ENCODE data around the gene OSER1.

OSER1 gene

GRCh38 chr20:44173116-44173515 is 37.5 kb downstream of the OSER1 start (continued):
- TF ChIP-seq ZNF670 (tag by site-specific recombination; IDR thresholded peaks at IDR 0.05; ENCODE audit: low read depth) (no peak), ZNF654 (tag by site-specific recombination; IDR thresholded peaks at IDR 0.05; ENCODE audit: low read depth) (no peak)

- Histone ChIP-seq H3K9me3 (ENCODE audit: control insufficient read depth, insufficient read depth, low read depth, low read length) (no peaks in the 10 kb centered on the region), H3K4me1 (ENCODE audit: control insufficient read depth, insufficient read depth, low read length) (no peaks in the 10 kb centered on the region), H3K27ac (ENCODE audit: extremely low read depth, low read depth, low read length) (no peak overlapping the region), H3K4me3 (ENCODE audit: low read depth, low read length) (no peak overlapping the region), H3K36me3 (ENCODE audit: control insufficient read depth in 2 of 2, insufficient read depth in 1 of 2, low read length in 2 of 2) (no peaks in the 10 kb centered on the region)
- TF ChIP-seq HOXD13 (CRISPR knock-in tag; IDR thresholded peaks at IDR 0.05; ENCODE audit: borderline replicate concordance) (no peak), ZBTB21 (tag by site-specific recombination; IDR thresholded peaks at IDR 0.05) (no peak), ZFP3 (tag by site-specific recombination; IDR thresholded peaks at IDR 0.05; ENCODE audit: low read depth) (no peak), ZNF184 (tag by site-specific recombination; IDR thresholded peaks at IDR 0.05) (no peak), ZNF529 (tag by site-specific recombination; IDR thresholded peaks at IDR 0.05; ENCODE audit: insufficient replicate concordance) (no peak)
- ChIA-PET POLR2A (no interaction called here), CTCF (interaction anchor here (0.6 to 1.5 kb wide), 2 partner anchors 18 to 55 kb away, joined by 4 to 5 read pairs; no protein-coding TSS in a partner anchor)
These were observed 38.0 kb downstream of the OSER1 start for GRCh38 chr20:44172572-44172950.

DNA sequence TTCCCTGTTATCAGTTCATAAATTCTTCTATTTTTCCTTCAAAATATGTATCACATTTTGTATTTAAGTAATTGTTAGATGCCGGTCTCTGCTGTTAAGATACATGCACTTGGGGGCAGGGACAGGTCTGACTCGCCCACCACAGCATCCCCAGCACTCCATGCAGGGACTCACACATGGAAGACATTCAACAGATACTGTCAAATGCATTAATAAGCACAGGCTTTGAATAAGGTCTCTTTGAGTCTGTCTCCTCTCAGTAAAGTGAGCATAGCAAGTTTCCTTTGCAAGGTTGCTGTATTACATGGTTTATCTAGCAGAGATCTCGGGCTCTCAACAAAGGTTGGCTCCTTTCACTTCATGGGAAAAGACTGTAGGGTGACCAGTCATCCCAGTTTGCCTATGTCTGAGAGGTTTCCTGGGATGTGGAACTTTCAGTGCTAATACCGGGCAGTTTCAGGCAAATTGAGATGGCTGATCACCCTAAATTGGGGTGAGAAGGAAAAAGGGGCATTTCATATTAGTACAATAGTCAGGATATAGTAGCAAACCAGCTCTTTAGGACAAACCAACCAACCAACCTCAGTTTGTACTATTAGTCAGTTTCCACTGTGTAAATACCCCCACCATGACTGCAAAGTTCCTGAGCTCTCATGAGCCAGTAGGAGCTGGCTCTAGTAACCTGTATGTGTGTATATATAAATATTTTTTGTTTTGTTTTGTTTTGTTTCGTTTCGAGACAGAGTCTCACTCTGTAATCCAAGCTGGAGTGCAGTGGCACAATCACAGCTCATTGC is 38.6 kb downstream of the OSER1 start:
- ChIA-PET POLR2A (interaction anchor here (0.9 kb wide), 1 partner anchor 15 kb away, joined by 3 read pairs; the partner anchor contains the start of gene JPH2), CTCF (interaction anchor here (0.6 to 1.5 kb wide), 3 partner anchors 18 to 346 kb away, joined by 3 to 5 read pairs (median 3); no protein-coding TSS in a partner anchor)
- H3K36me3 ChIP-seq (ENCODE audit: control insufficient read depth in 2 of 2, insufficient read depth in 1 of 2, low read length in 2 of 2) = no peaks in the 10 kb centered on the region
- H3K4me1 ChIP-seq (ENCODE audit: control insufficient read depth, insufficient read depth, low read length) = no peaks in the 10 kb centered on the region
- no peak overlapping the region for H3K4me3 ChIP-seq (ENCODE audit: low read depth, low read length)
- no peak overlapping the region for H3K27ac ChIP-seq (ENCODE audit: extremely low read depth, low read depth, low read length)
- TF ChIP-seq, protein P1, sequence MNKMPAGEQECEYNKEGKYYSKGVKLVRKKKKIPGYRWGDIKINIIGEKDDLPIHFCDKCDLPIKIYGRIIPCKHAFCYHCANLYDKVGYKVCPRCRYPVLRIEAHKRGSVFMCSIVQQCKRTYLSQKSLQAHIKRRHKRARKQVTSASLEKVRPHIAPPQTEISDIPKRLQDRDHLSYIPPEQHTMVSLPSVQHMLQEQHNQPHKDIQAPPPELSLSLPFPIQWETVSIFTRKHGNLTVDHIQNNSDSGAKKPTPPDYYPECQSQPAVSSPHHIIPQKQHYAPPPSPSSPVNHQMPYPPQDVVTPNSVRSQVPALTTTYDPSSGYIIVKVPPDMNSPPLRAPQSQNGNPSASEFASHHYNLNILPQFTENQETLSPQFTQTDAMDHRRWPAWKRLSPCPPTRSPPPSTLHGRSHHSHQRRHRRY (tag by site-specific recombination; IDR thresholded peaks at IDR 0.05) = no peak
- no peak for TF ChIP-seq ZNF132 (tag by site-specific recombination; IDR thresholded peaks at IDR 0.05; ENCODE audit: borderline replicate concordance)
- no peak for TF ChIP-seq ZNF114 (tag by site-specific recombination; IDR thresholded peaks at IDR 0.05)
- TF ChIP-seq ZNF366 (tag by site-specific recombination; conservative IDR thresholded peaks at IDR 0.05) = no peak
- no peak for TF ChIP-seq ZNF398 (tag by site-specific recombination; IDR thresholded peaks at IDR 0.05)
- no peak for TF ChIP-seq ZNF473 (tag by site-specific recombination; IDR thresholded peaks at IDR 0.05)
- TF ChIP-seq SETDB1 (IDR thresholded peaks at IDR 0.05; ENCODE audit: insufficient read length, low read length) = no peak
- no peak for TF ChIP-seq PATZ1 (tag by site-specific recombination; IDR thresholded peaks at IDR 0.05)
- TF ChIP-seq ZNF423 (tag by site-specific recombination; IDR thresholded peaks at IDR 0.05) = no peak
- TF ChIP-seq ZNF280D (tag by site-specific recombination; IDR thresholded peaks at IDR 0.05) = no peak
- TF ChIP-seq ZSCAN18 (tag by site-specific recombination; IDR thresholded peaks at IDR 0.05) = no peak
- no peak for TF ChIP-seq ZNF747 (tag by site-specific recombination; IDR thresholded peaks at IDR 0.05)
- no peak for TF ChIP-seq ZXDB (tag by site-specific recombination; IDR thresholded peaks at IDR 0.05)
- TF ChIP-seq ZNF510 (tag by site-specific recombination; IDR thresholded peaks at IDR 0.05; ENCODE audit: insufficient replicate concordance) = no peak
- no peaks in the 10 kb centered on the region for H3K9me3 ChIP-seq (ENCODE audit: control insufficient read depth, insufficient read depth, low read depth, low read length)

All from HEK293 (cell line).